NT2/D1 (cell line): ENCODE measurements around the gene MAP2K2.
A peak's percentile ranks its signal among the peaks of the same experiment; 100 is the strongest.

ENCODE experiments used
- DNase-seq: peaks from one replicate; pipeline ENCODE4 v3.0.0-alpha.2; 2011; ENCODE audit warnings: low read depth, low spot score
- H3K27me3 ChIP-seq: 2 replicates; pipeline ENCODE4 v1.6.0; 2011; ENCODE audit warnings: mild to moderate bottlenecking; ENCODE audit not compliant: insufficient read length, insufficient read depth
- H3K36me3 ChIP-seq: 2 replicates; pipeline ENCODE4 v1.6.1; 2011; ENCODE audit warnings: mild to moderate bottlenecking, low read length, mixed read lengths; ENCODE audit not compliant: insufficient read depth, insufficient read length
- H3K4me1 ChIP-seq: 2 replicates; pipeline ENCODE4 v1.5.1; 2011; ENCODE audit not compliant: insufficient read depth, insufficient read length
- H3K4me3 ChIP-seq: 2 replicates; pipeline ENCODE4 v1.5.1; 2011; ENCODE audit warnings: low read depth; ENCODE audit not compliant: insufficient read length
- H3K9ac ChIP-seq: 2 replicates; pipeline ENCODE4 v1.6.0; 2011; ENCODE audit warnings: low read depth; ENCODE audit not compliant: insufficient read length
- H3K9me3 ChIP-seq: 2 replicates; pipeline ENCODE4 v1.5.1; 2011; ENCODE audit warnings: mild to moderate bottlenecking, low read length; ENCODE audit not compliant: insufficient read depth
- SUZ12 ChIP-seq: IDR thresholded peaks from 2 replicates; pipeline ENCODE4 v1.6.1; 2011; ENCODE audit not compliant: insufficient read length, insufficient read depth; ENCODE audit errors: extremely low read depth
- YY1 ChIP-seq: IDR thresholded peaks from 2 replicates; pipeline ENCODE4 v1.6.1; 2011; ENCODE audit not compliant: insufficient read length, insufficient read depth
- ZNF274 ChIP-seq: IDR thresholded peaks from 2 replicates; pipeline ENCODE4 v1.6.1; 2011; ENCODE audit warnings: mild to moderate bottlenecking, low read depth, low read length

Gene MAP2K2

DNA sequence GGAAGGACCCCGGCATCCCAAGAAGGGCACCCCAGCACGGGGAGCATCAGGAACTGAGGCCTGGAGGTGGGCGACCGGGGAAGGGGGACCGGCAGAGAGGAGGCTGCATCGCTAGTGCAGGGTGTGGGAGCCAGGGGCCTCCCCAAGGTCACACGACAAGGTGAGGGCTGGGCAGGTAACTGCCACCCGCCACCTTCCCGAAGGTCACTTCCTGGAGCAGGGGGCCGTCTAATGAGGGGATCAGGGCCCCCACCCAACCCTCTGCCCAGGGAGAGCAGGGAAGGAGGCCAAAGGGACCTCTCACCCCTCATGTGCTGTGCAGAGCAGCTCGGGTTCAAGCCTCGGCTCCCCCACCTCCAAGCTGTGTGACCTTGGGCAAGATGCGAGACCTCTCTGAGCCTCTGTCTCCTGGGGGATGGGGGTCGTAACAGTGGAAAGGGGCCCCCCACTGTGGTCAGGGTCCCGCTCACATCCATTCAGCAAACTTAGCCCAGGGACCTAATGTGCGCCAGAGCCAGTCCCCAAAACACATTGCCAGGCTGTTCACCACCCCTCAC is 63.2 kb downstream of the MAP2K2 start:
- peaks cover 53% of the 10 kb centered on the region for H3K4me1 ChIP-seq
- H3K36me3 ChIP-seq, result peaks cover 55% of the 10 kb centered on the region
- no peak overlapping the region for H3K4me3 ChIP-seq
- TF ChIP-seq YY1 (no peak), ZNF274 (no peak), SUZ12 (no peak)
- peak overlapping the region; percentile 64 for H3K9ac ChIP-seq
- H3K9me3 ChIP-seq, result no peaks in the 10 kb centered on the region
- H3K27me3 ChIP-seq, result no peaks in the 10 kb centered on the region
- DNase-seq, result no peak

DNA sequence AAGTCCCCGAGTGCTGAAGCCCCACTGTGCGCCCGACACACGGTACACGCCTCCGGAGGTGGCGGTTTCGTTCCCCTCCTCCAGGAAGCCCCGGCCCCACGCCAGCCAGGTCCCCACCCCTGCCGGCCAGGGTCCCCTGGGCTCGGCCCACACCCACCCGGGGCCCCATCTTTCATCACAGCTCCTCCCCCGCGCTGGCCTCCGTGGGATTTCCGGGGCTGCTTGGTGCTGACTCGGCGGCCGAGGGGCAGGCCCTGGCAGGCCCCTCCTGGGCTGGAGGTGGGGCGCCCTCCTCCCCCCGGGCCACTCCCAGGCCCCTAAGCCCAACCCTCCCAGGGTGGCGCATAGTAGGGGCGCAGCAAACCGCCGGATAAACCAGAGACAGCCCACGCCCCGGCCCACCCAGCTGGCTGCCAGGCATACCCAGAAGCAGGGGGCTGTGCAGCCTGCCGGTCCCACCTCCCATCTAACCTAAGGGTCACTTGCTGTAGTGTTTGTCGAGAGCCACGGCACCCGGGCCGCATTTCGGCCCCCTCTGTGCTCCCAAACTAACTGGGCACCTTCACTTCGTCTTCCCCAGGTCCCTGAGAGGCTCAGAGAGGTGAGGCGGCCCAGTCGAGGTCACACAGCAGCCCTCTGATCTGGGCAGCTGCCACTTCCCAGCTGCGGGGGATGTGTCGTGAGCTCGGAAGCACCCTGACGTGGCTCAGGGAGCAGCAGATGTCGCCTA is 63.9 kb downstream of the MAP2K2 start:
- Histone ChIP-seq H3K36me3 (peaks cover 59% of the 10 kb centered on the region), H3K9ac (peak overlapping the region; percentile 85), H3K27me3 (no peaks in the 10 kb centered on the region), H3K9me3 (no peaks in the 10 kb centered on the region), H3K4me1 (peaks cover 53% of the 10 kb centered on the region), H3K4me3 (no peak overlapping the region)
- TF ChIP-seq YY1, result no peak
- no peak for TF ChIP-seq ZNF274
- no peak for TF ChIP-seq SUZ12
- no peak for DNase-seq

DNA sequence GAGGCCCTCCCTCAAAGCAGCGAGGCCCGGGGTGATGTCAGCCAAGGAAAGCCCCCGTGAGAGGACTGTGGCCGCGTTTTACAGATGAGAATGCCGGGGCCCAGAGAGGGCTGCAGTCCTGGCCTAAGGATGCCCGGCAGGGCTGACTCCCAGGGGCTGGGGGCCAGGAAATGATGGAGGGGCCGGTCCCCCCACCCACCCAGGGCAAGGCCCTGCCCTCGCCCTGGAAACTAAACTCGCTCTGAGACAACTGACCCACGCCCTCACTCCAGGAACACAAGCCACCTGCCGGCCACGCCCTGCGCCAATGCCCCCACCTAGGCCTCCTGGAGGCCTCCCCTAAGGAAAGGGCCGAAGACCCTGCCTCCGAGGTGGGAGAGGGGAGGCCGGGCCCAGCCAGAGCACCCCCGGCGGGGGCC is 64.5 kb downstream of the MAP2K2 start:
- H3K9ac ChIP-seq, result peak overlapping the region; percentile 85
- H3K4me3 ChIP-seq, result no peak overlapping the region
- H3K4me1 ChIP-seq, result peaks cover 53% of the 10 kb centered on the region
- H3K36me3 ChIP-seq, result peaks cover 65% of the 10 kb centered on the region
- no peaks in the 10 kb centered on the region for H3K9me3 ChIP-seq
- H3K27me3 ChIP-seq, result no peaks in the 10 kb centered on the region
- TF ChIP-seq YY1 (no peak), SUZ12 (no peak), ZNF274 (no peak)
- no peak for DNase-seq

DNA sequence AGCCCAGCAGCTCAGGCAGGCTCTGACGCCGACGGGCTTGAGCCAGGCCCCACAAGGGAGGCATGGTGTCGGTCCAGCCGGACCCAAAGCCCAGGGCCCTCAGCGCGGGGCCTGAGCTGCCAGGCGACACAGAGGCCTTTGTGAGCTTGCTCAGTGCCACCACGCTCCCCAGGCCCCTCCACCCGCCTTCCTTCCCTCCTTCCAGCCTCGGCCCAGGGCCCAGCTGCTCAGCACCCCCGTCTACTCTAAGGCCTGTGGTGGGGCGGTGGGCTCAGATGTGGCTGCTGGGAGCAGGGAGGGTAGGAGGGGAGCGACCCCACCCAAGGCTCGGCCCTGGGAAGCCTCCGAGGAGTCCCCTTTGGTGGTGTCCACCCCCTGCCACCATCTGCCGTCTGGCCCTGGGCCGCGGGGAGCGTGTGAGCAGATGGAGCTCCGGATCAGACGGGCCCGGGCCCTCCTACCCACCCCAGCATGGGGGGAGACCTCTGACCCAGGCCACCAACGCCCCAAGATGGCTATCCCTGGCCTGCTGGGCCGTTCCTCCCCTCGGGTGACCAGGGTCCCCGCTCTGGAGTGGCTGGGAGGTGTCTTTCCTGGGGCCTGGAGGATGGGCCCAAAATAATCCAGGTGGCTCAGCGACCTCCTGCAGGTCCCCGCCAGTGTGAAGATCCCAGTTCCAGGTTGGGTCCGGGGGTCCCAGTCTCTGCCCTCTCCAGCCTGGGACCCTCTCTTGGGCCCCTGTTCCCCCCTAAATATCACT is 65.0 kb downstream of the MAP2K2 start:
- no peaks in the 10 kb centered on the region for H3K27me3 ChIP-seq
- no peak for DNase-seq
- H3K9ac ChIP-seq, result peak overlapping the region; percentile 85
- TF ChIP-seq SUZ12, result no peak
- TF ChIP-seq ZNF274, result no peak
- TF ChIP-seq YY1, result no peak
- no peaks in the 10 kb centered on the region for H3K9me3 ChIP-seq
- H3K36me3 ChIP-seq, result peaks cover 71% of the 10 kb centered on the region
- H3K4me3 ChIP-seq, result no peak overlapping the region
- H3K4me1 ChIP-seq, result peaks cover 53% of the 10 kb centered on the region

DNA sequence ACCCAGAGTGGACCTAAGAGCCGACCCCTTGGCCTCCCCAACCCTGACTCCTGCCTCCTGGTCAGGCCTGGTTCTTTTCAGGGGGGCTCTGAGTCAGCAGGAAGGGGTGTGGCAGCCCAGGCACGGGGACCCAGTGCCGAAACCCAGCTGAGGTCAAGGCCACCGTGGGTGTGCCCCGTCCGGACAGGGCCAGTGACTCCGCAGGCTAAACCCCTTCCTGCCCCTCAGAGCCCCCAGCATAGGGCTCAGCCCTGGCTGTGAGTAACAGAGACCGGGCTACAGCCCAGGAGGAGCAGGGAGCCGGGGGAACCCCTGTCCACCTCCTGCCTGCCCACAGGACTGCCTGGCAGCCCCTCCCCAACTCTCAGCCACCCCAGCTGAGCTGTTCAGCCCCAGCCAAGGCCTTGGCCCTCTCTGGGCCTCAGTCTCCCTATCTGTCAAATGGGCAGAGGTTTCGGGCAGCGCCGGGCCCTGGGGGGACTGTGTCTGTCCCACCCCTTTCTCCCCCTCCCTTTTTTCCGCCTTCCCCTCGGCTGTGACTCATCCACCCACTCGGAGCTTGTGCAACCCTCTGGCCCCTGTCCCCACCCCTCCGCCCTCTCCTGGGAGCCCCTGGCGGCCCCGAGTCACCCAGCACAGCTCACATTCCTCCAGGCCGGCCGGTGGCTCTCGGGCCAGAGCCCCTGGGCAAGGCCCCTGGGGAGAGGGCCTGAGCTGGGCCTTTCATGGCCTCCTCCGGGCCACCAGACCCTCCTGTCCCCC is 65.8 kb downstream of the MAP2K2 start:
- Histone ChIP-seq H3K4me1 (peaks cover 54% of the 10 kb centered on the region), H3K9ac (peak overlapping the region; percentile 85), H3K27me3 (no peaks in the 10 kb centered on the region), H3K36me3 (peaks cover 72% of the 10 kb centered on the region), H3K4me3 (no peak overlapping the region), H3K9me3 (no peaks in the 10 kb centered on the region)
- DNase-seq, result no peak
- TF ChIP-seq ZNF274 (no peak), SUZ12 (no peak), YY1 (no peak)

DNA sequence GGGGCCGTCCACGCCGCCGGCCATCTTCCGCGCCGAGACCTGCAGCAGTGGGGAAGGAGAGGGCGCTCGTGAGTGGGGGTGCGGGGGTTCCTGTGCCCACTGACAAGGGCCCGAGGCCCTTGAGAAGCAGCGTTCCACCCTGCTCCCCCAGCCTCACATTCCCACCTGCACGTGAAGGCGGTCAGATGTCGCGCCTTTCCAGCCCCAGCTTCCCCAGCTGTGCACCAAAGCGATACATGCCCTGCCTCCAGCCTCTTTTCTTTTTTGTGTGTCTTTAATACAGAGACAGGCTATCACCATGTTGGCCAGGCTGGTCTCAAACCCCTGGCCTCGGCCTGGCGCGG is 68.7 kb downstream of the MAP2K2 start:
- H3K4me3 ChIP-seq, result no peak overlapping the region
- H3K27me3 ChIP-seq, result no peaks in the 10 kb centered on the region
- H3K9ac ChIP-seq, result no peak overlapping the region
- no peak for DNase-seq
- no peaks in the 10 kb centered on the region for H3K9me3 ChIP-seq
- peaks cover 66% of the 10 kb centered on the region for H3K36me3 ChIP-seq
- TF ChIP-seq YY1 (no peak), ZNF274 (no peak), SUZ12 (no peak)
- H3K4me1 ChIP-seq, result peaks cover 31% of the 10 kb centered on the region
